Non-pigmented ciliary epithelial cell (primary cell): Measurements from ENCODE around the gene SVOP.

ENCODE experiments used
- DNase-seq: peaks from one replicate; pipeline ENCODE4 v3.0.0-alpha.2; 2010; ENCODE audit warnings: low read depth

Gene SVOP

DNA sequence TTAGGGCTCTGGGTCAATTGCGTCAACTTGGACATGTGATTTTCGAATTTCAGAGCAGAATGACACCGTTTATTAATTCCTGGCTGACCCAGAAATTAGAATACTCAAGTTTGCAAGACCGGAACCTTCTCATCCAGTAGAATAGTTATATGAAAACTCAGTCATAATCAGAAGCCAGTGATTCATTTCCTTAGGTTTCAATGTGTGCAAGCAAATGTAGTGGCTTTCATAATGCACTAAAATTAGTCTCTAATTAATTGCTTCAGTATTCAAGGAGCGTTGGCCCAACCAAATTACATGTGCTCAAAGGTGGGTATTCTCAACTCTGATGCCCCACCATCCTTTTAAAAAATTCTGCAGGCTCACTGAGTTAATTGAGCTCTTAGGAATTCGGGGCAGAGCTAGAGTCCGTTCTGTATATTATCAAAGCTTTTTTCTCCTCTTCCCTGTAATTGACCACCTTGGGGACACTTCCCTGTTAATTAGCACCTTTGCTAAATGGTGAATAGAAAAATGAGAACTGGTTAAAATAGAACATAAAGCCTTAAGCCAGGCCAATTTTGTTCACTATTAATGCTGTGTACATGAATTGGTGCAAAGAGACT lies 85.6 kb downstream of the SVOP start:
- no peak for DNase-seq

DNA sequence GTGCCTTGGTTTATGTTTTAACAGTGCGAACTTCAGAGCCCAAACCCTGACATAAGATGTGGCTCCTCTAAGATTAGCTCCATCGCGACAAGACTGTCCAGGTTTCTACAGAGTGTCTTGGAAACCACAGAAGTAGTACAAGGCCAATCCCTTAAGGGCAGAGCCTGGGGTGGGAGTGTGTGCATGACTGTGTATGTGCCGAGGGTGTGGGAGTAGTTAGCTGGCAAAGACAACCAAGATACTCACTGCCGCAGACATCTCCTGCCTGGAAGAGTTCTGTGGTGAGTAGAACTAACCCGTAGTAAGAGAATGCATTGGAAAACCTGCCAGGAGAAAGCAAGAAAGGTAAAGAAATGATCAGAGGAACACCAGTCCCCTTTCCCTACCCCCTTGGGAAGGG lies 86.9 kb downstream of the SVOP start:
- no peak for DNase-seq

- no peak for DNase-seq
Measured at GRCh38 chr12:108930756-108931155, 90.1 kb downstream of the SVOP start.

DNA sequence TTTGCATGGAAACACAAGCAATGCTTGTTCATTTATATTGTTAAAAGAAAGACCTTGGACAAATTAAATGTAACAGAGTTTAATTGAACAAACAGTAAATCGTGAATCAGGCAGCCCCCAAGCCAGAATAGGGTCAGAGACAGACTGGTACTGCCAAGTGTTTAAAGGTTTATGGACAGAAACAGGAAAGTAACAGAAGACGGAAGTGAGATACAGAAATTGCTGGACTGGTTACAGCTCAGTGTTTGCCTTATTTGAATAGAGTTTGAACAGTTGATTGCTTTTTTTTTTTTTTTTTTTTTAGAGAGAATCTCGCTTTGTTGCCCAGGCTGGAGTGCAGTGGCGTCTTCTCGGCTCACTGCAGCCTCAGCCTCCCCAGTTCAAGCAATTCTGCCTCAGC lies 90.7 kb downstream of the SVOP start:
- DNase-seq, result no peak

- DNase-seq, result no peak
Measured at GRCh38 chr12:108928695-108929094, 92.2 kb downstream of the SVOP start.

DNA sequence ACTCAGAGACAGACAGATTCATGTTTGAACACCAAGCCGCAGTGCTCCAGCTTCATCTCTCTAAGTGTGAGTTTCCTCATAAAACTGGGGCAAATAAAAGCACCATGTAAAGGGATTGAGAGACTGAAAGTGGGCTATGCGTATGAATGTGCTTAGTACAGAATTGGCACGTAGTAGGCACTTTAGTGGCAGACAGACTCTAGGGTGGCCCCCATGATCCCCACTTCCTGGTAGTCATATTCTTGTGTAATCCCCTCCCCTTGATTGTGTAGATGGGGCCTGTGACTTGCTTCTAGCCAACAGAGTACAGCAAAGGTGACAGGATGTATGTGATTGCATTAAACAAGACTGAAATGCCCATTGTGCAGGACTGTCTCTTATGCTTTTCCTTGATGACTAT lies 98.0 kb downstream of the SVOP start:
- no peak for DNase-seq

DNA sequence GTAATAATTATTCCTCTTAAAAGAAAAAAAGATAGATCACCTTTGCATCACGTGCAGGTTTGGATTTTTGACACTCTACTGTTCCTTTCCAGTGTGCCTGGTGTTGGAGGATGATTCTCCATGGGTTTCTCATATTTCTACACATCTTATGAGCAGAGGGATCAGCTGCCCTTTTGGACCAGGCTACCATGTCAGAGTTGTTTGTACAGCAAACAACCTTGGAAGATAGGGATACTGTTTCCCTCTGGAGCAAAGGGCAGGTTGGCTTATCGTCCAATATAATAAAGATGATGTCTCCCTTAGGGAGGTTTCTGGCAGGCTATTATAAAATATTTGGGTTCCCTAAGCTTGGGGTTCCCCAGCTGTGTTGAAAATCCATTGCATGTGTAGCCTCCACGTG lies 98.9 kb downstream of the SVOP start:
- DNase-seq, result no peak

DNA sequence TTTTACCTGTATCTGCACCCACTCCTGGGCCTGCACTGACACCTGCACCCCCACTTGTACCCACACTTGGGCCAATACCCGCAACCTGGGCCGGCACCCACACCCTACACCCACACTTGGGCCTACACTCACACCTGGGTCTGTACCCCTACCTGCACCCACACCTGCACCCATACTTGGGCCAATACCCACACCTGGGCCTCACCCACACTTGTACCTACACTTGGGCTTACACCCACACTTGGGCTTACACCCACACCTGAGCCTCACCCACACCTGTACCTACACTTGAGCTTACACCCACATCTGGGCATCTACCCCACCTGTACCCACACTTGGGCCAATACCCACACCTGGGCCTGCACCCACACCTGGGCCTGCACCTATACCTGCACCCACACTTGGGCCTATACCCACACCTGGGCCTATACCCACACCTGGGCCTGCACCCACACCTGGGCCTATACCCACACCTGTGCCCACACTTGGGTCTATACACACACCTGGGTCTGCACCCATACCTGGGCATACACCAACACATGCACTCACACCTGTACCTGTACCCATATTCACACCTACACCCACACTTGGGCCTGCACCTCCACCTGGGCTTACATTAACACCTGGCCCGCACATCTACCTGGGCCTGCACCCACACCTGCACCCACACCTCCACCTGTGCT lies 101.8 kb downstream of the SVOP start:
- no peak for DNase-seq

DNA sequence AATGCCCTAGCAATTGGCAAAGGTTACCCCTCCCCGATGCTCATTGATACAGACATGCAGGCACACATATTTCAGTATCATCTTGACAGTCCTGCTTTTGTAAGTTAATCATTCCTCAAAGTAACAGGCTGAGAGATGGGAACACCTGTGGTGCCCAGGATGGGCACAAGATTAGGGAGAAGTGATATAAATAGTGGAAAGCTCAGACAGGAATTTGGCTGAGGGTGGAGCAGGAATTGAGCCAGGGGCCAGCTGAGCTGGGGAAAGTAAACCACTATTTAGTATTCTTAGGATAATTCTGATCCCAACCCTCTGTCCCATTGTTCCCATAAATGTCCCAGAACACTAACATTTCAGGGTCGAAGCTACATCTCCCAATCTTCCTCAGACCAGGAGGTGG lies 102.7 kb downstream of the SVOP start:
- DNase-seq, result no peak

DNA sequence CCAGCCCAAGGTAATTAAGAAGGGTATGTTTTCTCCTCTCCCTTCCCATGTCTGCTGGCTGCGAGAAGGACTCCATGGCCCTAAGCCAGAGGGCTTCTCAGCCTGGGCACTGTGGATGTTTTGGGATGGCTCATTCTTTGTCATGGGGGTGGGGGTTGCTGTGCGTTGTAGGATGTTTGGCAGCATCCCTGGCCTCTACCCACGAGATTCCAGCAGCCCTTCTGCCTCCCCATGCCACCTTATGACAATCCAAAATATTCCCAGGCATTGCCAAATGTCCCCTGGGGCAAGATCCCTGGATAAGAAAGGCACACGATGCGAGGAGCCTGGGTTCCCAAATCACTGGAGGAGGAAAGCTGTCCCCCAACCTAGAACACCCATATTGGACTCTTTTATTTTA lies 104.5 kb downstream of the SVOP start:
- DNase-seq, result no peak

DNA sequence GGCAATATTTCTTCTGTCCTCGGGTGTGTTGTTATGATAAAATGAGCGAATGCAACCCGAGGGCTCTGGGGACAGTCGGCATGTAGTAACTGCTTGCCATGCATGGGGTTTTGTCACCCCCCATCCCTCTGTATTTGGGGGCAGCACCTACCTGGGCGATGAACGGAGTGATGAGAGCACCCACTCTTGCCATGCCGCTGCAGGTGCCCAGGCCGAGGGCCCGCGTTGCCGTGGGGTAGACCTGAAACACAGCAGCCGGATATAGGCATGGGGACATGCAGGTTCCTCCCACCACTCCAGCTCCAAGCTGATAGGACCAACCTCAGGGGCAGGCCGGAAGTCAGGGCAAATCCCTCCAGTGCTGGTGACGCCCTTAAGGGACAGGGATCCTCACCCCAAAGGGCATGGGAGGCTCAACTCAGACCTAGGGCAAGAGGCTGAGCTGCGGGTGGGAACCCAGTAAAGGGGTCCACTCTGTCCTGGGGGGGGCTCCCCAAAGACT lies 105.2 kb downstream of the SVOP start:
- DNase-seq, result no peak

GRCh38 chr12:108914121-108914531 lies 106.7 kb downstream of the SVOP start:
- no peak for DNase-seq

DNA sequence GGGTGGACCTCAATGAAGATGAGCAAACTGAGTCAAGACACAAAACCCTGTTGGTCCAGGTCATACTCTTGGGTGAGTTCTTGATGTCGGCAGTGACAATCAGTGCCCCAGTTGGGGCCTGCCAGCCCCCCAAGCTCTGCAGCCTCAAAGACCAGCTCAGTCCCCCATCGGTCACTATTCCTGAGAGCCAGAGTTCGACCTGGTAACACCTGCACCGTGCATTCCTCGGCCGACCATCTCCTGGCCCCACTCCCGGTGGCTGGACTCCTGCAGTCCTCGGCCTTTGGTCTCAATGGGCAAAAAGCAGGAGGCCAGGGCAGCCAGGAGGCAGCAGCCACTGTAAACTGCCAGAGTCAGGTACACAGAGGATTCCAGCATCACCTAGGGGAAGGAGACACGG lies 108.5 kb downstream of the SVOP start:
- no peak for DNase-seq

GRCh38 chr12:108911915-108912314 lies 109.0 kb downstream of the SVOP start:
- no peak for DNase-seq

DNA sequence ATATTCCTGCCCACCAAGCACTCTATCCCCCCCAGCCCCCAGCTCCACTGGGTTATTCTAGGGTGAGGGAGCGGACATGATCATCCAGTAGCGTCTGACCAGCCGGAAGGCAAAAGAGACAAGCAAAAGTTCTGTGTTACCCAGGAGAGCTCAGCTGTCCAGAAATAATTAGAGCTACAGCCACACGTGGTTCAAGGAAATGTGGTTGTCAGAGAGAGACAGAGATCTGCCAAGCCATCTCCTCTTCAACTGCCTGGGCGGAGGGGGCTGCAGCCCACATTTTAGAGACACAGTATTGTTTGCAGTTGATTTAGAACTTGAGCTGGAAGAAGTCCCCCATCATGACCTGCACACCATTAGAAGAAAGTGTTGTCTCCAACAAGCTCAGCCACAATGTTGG lies 110.5 kb downstream of the SVOP start:
- no peak for DNase-seq

DNA sequence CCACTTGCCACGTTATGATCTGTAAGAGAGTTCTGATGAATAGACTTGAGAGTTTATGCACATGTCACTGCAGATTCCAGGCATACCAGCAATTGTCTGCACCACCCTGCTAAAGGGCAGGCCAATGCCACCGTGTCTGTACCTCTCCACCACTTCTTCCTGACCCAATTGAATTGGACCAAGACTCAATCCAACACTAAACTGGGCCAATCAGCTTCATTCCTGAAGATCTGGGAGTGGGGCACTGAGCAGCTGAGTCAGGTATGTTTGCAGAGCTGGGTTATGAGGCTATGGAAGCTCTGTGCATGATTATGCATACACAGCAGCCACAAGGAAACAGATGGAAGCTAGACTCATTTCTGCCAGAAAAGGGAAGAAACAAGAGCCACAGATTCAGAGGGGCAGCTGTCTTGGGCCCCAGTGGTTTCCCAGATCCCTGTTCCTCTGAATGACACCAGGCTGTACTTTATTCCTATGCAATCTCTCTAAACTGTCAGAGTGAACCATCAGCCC lies 113.0 kb downstream of the SVOP start:
- no peak for DNase-seq

GRCh38 chr12:108906971-108907370 lies 113.9 kb downstream of the SVOP start:
- DNase-seq, result no peak

GRCh38 chr12:108905725-108906124 lies 115.1 kb downstream of the SVOP start:
- DNase-seq, result no peak

GRCh38 chr12:108899145-108899544 lies 121.7 kb downstream of the SVOP start:
- no peak for DNase-seq

DNA sequence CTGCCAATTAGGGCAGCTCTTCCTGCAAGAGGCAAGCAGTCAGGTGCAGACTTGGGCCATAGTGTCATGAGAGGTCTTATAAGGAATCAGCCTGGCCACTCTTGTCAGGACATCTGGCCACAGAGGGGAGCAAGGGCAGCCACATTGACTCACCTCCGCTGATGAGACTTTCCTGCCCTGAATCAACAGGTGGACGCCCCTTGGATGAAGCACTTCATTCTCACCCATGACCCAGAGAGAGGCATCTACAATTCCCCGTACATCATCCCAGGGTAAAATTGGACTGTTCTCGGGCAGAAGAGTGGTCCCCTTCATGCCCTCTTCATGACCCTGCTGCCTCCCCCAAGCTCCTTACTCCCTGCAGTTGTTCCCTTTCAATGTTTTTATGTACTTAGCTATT lies 124.1 kb downstream of the SVOP start:
- DNase-seq, result no peak

DNA sequence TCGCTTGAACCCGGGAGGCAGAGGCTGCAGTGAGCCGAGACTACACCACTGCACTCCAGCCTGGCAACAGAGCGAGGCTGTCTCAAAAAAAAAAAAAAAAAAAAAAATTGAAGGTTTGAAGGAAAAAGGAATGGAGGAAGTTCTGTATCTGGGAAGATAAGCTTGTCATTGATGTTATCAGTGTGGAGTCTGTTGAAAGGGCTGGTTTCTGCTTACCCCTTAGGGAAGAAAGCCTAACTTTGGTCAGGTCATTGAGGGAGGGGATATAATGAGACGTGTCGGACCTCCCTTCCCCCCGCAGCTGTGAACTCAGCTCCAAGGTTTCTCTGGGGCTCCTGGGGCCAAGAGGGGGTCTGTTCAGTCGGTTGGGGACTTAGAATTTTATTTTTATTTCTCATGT lies 124.5 kb downstream of the SVOP start:
- DNase-seq, result no peak

DNA sequence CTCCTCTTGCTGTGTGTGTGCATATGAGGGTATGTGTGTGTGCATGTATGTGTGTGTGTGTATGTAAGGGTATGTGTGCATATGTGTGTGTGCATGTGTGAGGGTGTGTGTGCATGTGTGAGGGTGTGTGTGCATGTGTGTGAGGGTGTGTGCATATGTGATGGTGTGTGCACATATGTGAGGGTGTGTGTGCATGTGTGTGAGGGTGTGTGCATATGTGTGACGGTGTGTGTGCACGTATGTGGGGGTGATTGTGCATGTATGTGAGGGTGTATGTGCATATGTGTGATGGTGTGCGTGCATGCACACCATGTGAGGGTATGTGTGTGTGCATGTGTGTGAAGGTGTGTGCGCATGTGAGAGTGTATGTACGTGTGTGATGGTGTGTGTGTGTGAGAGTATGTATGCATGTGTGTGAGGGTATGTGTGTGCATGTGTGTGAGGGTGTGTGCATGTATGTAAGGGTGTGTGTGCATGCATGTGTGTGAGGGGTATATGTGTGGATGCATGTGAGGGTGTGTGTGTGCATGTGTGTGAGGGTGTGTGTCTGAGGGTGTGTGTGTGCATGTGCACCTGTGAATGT lies 125.6 kb downstream of the SVOP start:
- no peak for DNase-seq

- no peak for DNase-seq
Measured at GRCh38 chr12:108890208-108890607, 130.7 kb downstream of the SVOP start.
